Astrocyte of the hippocampus (primary cell): Measurements from ENCODE around the gene GCNA.

Experiments used
- DNase-seq: peaks from one replicate; pipeline ENCODE4 v3.0.0; 2011; ENCODE audit warnings: low read depth, low spot score

The GCNA gene

DNA sequence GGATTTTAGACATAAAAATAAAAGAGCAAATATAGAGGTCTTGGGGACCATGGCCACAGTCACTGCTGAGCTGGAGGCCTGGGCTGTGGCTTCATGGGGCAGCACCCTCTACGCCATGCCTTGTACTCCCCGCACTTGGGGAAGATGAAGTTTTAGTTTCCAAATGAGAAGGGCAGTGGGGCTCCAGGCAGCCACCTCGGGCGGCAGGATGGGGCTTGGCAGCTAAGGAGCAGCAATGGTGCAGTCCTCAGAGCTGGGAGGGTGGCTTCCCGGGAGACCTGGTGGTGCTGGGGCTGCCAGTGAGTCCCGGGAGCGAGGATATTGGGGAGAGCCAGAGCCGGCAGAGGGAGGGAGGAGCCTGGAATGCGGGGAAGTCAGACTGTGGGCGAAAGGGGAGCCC is 37.7 kb downstream of the GCNA start:
- DNase-seq: no peak

DNA sequence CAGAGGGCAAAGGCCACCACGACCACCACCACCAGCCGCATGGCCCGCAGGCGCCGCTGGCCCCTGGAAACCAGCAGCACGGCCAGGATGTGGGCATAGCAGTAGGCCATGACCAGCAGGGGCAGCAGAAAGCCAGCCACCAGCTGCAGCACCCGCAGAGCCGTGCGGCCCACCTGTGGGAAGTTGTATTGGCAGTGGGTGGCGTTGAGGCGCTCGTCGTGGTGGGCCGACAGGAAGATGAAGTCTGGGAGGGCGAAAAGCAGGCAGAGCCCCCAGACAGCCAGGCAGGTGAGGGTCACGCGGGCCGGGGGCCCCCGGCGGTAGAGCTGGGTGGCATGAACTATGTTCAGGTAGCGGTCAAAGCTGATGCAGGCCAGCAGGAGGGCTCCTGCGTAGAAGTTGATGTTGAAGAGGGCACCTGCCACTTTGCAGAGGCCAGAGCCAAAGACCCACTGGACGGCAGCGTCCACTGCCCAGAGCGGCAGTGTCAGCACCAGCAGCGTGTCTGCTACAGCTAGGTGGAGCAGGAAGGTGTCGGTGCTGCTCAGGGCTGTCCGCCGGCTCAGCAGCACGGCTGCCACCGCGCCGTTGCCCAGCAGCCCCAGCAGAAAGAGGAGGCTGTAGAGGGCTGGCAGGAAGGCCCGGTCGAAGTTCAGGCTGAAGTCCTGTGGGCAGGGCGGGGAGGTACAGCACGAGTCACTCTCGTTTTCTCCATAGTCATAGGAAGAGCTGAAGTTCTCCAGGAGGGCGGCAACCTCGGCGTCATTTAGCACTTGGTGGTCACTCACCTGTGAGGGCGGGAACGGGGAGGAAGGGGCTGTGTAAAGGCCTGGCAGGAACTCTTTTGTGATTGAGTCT is 38.7 kb downstream of the GCNA start:
- DNase-seq: no peak

DNA sequence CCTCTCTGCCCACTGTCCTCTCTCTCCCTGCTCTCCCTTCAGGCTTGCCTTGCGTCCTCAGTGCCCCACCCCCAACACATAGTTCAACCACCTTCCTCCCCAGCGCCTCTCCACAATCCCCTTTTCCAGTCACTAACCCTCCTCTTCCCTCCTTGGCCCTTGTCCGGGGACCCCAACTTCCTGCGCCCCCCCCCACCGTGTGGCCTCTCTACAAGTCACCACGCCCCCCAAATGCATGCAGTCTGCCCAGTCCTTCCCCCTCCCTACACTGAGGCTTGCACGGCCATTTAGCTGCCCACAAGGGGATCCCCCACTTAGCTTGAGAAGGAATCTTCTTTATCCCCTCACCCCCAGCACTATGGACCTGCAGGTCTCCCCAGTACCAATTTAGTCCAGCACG is 39.5 kb downstream of the GCNA start:
- no peak for DNase-seq

DNA sequence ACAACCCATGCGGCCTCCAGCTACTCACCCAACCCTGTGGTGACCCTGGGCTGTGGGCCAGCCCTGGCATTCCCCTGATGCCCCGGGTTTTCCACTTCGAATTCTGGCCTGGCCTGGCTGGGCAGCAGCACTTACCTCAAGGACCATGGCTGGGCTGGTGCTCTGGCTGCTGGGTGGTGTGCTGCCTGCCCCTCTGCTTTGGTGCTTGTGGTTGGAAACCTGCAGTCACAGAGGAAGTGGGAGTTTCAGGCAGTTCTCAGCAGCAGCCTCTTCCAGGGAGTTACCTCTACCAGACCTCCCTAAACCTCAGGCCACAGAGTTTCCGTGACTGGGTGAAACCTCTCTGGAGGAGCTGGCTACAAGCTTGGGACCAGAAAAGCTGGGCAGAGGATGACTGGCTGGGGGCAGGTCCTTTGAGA is 40.1 kb downstream of the GCNA start, which contains the start of gene CXCR3:
Gene CXCR3 (minus strand): TSS at position 209 of the 419 bp plus-strand sequence. CDS start 62 bp downstream, at position 147.
- peak; percentile 54 for DNase-seq

DNA sequence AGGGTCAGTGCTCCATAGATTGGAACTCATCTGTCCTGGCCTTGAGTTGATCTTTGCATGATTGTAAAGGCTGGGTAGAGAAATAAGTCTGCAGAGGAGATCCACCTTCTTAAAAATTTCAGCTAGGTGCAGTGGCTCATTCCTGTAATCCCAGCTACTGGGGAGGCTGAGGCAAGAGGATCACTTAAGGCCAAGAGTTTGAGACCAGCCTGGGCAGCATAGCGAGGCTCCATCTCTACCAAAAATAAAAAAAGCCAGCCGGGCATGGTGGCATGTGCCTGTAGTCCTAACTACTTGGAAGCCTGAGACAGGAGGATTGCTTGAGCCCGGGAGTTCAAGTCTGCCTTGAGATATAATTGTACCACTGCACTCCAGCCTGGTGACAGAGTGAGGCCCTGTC is 40.5 kb downstream of the GCNA start:
- no peak for DNase-seq

DNA sequence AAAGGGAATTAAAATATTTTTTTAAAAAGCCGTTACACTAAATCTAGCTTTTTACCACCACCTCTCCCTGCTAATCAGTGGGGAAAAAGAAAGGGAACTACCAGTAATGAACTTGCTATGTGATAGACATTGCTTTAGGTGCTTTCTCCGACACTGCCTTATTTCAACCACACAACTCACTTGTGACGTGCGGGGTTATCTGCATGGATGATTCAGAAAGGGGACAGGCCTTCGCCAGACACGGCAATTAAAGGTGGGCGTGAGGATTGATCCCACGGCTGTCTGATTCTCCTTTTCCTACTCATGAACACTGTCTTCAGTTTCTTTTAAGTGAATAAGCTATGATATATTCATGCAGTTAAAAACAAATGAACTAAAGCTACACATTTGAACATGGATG is 41.0 kb downstream of the GCNA start:
- DNase-seq: no peak

DNA sequence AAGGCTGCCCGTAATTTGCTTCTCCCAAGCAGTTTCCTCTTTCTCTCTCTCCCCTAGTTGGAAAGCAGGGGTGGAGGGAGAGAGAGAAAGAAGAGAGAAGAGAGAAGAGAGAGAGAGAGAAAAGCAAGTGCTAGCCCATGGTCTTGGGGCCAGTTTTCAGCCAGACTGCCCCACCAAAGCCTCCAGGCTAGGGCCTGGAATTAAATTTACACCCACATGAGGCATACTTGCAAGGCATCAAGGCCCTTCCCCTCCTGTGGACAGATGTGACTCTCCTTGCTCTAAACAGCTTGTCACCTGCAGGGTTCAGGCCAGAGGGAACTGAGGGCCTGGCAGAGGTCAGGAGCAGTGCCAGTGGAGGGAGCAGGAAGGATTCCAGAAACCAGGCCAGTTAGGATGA is 41.7 kb downstream of the GCNA start:
- DNase-seq: no peak

DNA sequence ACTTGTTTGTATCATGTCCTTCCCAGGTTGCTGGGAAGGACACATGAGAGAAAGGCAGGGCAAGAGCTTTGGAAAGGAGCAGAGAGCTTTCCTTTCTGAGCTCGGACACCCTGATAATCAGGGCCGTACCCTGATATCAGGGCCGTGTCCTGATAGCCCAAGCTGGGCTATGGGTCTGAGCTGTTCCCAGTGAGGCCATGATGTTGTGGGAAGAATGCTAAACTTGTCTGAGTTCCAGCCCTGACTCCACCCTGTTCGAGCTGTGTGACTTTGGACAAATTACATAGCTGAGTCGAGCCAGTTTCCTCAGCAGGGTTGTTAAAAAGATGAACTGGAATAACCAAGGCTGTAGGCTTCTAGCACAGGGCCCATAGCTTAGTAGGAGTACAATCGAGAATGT is 43.4 kb downstream of the GCNA start:
- DNase-seq: peak; percentile 20

DNA sequence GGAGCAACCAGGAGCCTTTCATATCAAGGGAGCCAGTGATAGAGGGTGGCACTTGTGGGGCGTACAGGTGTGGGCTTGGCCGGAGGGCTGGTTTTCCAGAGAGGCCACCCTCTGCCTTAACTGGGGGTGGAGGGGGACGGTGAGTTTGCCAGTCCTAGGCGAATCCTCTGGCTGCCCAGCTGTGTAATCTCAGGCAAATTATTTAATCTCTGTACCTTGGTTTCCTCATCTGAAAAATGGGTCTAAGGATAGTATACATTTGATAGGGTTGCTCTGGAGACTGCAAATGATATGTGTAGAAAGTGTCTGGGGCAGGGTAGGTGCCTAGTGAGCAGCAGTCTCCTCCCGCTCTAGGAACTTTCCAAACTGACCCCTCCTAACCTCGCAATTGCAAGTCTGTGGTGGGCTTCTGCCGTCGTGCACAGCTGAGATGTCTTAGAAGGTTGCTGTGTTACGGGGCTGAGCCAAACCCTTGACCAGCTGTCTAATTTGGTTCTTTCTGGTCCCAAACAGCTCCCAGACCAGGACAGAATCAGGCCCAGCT is 43.9 kb downstream of the GCNA start:
- DNase-seq: no peak

DNA sequence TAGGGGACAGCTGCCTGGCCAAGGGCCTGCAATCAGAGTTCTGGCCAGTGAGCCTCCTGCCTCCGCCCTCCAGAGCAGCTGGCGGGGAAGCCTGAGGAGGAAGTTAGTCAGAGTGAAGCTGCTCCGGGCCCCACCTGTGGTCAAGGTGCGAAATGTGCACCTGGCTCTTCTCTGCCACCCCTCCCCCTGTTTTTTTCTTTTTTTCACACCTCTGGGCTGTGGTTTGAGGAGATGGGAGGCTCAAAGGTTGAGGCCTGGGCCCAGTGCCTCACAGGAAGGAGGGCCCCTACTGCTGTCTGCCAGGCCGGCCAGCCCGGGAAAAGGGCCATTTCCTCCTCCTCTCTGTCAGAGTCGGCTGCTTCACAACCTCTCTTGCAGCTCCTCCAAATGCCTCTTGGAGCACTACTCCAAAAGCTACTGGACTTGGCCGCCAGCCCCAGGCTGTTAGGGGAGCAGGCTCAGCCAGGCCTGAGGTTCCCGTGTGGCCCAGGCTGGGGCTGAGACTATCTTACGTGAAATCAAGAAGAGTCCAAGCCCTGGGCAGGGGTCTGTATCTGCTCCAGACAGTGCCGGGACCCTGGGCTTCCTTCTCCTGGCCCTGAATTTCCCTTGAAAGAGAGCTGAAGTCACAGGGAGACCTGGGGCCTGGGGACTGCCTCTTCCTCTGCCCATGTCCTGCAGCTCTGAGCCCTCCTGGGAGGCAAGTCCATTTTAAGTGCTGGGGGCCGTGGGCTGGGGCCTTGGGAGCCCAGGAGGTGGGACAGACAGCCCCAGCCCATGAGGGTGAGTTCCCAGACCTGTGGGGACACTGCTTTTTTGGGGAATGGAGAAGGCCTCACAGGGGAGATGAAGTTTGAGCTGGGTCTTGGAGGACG is 44.6 kb downstream of the GCNA start:
- peak; percentile 71 for DNase-seq

DNA sequence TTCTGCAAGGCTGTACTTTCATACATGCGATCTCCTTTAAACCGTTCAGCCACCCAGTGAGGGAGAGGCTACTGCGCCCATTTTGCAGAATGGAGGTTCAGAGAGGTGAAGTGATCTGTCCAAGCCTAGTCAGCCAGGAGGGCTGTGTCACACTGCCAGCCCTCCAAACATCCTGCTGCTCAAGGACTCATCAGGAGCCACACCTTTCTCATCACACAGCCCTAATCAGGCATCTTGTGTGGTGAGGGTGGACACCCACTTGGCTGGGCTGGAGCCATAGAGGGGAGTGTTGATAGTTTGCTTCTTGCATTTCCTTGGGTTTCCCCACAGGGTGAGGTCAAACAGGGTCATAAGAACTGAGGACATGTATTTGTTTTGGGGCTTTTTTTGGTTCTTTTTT is 45.5 kb downstream of the GCNA start:
- DNase-seq: no peak

DNA sequence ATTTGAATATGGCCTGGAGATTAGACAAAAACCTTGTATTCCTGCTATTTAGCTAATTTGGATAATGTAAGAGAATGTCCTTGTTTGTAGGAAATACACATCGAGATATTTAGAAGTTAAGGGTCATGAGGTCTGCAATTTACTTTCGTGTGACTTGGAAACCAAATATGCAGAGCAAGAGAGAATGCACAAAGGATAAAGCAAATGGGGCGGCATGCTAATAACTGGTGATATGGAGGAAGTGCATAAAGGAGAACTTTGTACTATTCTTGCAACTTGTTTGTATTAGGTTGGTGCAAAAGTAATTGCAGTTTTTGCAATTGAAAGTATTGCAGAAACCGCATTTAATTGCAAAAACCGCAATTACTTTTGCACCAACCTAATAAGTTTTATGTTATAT is 47.2 kb downstream of the GCNA start:
- DNase-seq: no peak

DNA sequence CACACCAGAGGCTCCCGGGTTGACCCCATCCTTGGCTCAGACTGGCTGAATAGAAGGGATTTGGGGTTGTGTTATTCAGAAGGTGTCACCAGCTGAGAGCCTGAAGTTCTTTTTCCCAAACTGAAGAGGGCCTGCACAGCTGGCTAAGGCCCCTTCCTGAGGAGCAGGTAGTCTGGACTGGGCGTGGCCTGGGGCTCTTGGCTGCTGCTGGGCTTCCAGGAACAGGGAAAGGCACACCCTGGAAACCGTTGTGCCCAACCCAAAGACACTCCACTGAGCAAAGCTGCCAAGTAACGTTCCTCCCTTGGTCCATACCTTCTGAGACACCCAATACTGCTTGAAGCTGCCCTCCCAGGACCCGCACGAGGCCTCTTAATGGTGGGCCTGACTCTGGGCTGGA is 48.3 kb downstream of the GCNA start:
- no peak for DNase-seq

DNA sequence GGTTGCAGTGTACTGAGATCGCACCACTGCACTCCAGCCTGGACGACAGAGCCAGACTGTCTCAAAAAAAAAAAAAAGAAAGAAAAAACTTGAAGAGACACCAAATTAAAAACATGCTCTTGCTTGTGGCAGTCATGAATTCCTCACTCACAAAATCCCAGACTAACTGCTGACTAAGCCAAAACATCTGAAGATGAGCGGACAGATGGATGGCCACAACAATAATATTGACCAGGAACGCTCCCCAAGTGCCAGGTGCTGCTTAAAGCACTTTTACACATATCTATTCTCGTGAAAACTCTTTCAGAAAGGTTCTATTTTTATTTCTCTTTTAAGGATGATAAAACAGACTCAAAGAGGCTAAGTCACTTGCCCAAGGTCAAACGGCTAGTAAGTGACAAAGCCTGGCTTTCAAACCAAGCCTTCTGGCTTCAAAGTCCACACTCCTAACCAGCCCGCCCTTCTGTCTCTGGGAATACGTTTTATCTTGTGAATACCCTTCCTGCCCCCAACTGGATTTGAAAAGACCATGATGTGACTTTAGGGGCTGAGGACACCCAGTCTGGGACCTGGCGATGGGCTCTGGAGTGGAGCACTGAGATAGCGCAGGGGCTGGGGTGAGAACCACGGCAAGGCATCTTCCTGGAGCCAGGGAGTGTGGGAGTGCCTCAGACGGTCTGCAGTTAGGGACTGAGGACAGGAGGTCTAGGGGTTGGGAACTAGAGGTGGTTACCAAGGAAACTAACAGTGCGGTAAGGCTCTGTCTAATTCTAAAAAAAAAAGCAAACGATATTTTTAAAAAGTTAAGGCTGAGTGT is 49.6 kb downstream of the GCNA start:
- DNase-seq: no peak

DNA sequence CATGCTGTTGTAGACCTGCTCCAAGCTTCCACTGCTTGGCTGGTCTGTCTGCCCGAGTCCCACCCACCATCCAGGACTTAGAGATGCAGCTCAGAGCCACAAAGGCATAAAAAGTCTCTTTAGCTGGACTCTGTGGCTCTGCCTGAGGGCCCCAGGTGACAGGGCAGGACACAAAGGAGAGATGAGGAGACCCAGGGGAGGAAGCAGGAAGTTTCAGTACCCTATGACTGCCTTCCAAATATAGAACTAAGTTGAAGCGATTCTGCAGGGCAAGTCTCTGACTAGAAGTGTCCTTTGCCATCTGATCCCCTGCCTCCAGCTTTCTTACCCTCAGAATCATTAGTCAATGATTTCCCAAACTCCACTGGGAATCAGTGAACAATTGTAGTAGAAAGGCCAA is 51.2 kb downstream of the GCNA start:
- DNase-seq: no peak

DNA sequence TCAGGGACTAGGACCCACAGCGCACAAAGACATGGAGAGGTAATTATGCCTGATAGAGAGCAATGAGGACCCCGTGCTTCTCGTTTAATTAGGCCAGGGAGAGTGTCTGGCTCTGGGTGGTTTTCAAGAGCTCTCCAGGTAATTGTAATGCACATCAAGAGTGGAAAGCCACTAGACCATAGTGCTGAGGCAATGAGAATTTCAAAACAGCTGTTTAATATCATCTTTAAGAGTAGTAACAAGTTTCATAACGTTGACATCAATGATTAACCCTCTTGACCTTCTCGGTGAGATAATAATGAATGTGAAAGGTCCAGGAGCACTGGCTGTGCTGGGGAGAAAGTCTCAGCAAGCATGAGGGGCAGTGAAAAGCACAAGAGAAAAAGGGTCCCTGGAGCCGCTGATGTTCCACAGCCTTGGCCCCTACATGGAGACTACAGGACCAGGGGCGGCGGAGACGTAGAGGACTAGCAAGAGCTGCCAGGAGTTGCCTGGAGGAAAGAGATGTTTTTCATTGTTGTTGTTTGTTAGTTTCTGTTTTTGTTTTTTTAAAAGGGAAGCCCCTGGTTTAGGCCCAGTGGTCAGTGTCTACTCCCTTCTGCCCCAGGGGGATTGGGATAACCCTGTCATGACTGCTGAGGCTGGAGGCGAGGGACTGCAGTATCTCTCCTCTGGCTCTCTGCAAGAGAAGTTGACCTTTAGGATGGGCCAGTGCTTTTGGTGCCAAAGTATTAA is 54.9 kb downstream of the GCNA start:
- DNase-seq: no peak

DNA sequence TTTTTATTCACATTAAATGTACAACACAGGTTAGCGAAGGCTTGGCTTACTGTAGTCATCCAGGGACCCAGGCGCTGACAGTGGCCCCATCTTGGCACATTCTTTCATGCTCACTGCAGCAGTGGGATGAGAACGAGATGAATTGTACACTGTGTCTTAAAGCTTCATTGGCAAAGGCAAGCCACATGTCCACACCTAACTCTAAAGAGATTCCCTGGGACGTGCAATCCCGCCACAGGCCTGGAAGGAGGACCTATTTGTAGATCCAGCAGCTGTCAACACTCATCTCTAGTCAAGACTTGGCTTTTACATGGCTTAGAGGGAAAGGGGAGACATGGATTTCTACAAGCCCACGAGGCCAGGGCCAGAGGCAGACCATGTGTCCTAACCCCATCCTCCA is 56.1 kb downstream of the GCNA start:
- DNase-seq: no peak

DNA sequence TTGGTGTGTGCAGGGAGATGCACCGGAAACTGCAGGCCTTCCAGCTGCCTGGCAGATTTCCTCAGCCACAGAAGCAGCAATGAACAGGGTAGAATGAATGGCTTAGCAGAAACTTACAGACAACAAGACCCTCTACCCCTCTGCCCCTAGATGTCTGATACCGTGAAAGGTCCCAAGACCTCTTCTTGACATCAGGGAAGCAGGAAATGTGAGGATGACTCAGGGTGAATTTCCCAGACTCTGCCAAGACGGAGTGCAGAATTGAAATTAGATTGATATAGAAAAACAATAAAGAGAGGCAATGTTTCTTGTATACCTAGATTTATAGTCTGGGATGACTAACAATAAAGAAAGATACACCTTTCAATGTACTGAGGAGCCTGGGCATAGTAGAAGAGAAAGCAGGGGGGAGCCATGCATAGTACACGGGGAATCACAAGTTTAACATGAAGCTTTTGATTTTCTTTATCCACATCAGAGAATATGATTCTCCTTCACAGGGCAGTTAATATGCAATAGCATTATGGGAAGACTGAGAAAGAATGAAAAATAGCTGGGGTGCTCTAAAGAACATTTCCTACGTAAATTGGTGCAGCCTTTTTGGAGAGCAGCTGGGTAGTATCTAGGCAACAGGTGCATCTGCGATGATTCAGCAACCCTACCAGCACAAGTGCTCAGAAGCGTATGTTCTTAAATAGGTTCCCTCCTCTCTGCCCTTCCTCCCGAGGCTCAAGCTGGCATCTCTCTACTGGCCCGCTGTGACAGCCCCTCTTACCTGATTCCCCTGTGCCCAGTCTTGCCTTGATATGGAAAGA is 58.4 kb downstream of the GCNA start:
- no peak for DNase-seq

DNA sequence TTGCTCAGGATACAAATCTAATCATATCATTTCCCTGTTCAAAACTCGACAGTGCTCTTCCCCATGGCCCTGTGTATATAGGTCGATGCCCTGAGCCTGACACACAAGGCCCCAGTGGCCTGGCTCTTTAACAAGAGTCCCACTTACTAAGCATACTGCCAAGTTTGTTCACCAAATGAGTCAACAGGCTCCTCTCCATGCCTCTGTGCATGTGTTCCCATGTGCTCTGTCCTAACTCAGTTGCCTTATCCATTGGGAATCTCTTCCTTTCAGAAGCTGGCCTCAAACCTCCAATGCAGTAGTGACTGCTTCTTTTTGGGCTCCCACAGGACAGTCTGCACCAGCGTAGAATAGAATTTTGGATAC is 59.0 kb downstream of the GCNA start:
- DNase-seq: no peak

DNA sequence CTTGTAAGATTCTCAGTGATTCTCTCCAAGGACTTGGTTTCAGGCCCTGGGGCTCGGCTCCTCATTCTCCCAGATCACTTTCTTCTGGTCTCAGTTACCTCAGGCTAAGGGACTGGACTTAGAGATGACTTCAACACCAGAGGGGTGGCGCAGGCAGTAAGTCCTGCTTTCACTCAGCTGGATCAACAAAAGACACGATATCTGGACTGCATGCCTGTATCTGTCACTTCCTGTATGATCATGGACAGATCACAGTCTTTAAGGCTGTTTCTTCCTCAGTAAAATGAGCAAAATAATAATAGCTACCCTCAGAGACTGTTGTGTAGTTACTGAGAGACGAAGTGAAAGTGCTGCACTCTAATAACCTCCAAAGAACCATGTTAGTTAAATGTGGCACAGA is 59.6 kb downstream of the GCNA start:
- no peak for DNase-seq
